ENCODE results near the gene FGF7. TPM values are rescaled to one million over a fixed set of nuclear protein-coding genes. Genes with fewer than 3 reads are reported as not detected.
"Not testable (repeated sequence)": the region's sequence is repeated elsewhere in the genome, so short reads cannot be mapped to it uniquely, and the experiment has no call there.

Gene FGF7
- polyA plus RNA-seq, 1 donor: 15.9 TPM

- 40% methylated on average over 1 of the region's 1 CpG for WGBS (ENCODE audit: insufficient coverage, low lambda C conversion rate)
- no peaks in the 10 kb centered on the region for H3K9me3 ChIP-seq (ENCODE audit: control insufficient read depth, low read depth, low read length)
These were observed 67.9 kb downstream of the FGF7 start for GRCh38 chr15:49490966-49491365.

GRCh38 chr15:49492151-49492550 lies 69.1 kb downstream of the FGF7 start:
- no peaks in the 10 kb centered on the region for H3K27me3 ChIP-seq (ENCODE audit: control insufficient read depth, insufficient read depth, low read length)
- H3K4me3 ChIP-seq (ENCODE audit: low read length): no peak overlapping the region
- H3K36me3 ChIP-seq (ENCODE audit: control insufficient read depth, insufficient read depth, low read length): no peaks in the 10 kb centered on the region
- H3K9me3 ChIP-seq (ENCODE audit: control insufficient read depth, low read depth, low read length): no peaks in the 10 kb centered on the region
- H3K4me1 ChIP-seq (ENCODE audit: control insufficient read depth, insufficient read depth, low read length): no peaks in the 10 kb centered on the region
- no peak overlapping the region for H3K27ac ChIP-seq (ENCODE audit: low read length)
- DNase-seq: no peak
- 94% methylated on average over 2 of the region's 2 CpGs for WGBS (ENCODE audit: insufficient coverage, low lambda C conversion rate)

More at GRCh38 chr15:49490966-49491365, 67.9 kb downstream of the FGF7 start:
- no peak for DNase-seq
- Histone ChIP-seq H3K4me3 (ENCODE audit: low read length) (no peak overlapping the region), H3K4me1 (ENCODE audit: control insufficient read depth, insufficient read depth, low read length) (no peaks in the 10 kb centered on the region), H3K36me3 (ENCODE audit: control insufficient read depth, insufficient read depth, low read length) (no peaks in the 10 kb centered on the region), H3K27ac (ENCODE audit: low read length) (no peak overlapping the region), H3K27me3 (ENCODE audit: control insufficient read depth, insufficient read depth, low read length) (no peaks in the 10 kb centered on the region)

- no peaks in the 10 kb centered on the region for H3K9me3 ChIP-seq (ENCODE audit: control insufficient read depth, low read depth, low read length)
- H3K4me1 ChIP-seq (ENCODE audit: control insufficient read depth, insufficient read depth, low read length): no peaks in the 10 kb centered on the region
- no peak overlapping the region for H3K27ac ChIP-seq (ENCODE audit: low read length)
- 100% methylated on average over 1 of the region's 1 CpG for WGBS (ENCODE audit: insufficient coverage, low lambda C conversion rate)
- H3K36me3 ChIP-seq (ENCODE audit: control insufficient read depth, insufficient read depth, low read length): no peaks in the 10 kb centered on the region
- no peak for DNase-seq
- H3K4me3 ChIP-seq (ENCODE audit: low read length): no peak overlapping the region
- H3K27me3 ChIP-seq (ENCODE audit: control insufficient read depth, insufficient read depth, low read length): no peaks in the 10 kb centered on the region
These were observed 69.8 kb downstream of the FGF7 start for GRCh38 chr15:49492830-49493229.

- WGBS (ENCODE audit: insufficient coverage, low lambda C conversion rate): no CpG with 5 or more reads among the region's 1 CpG
- no peak for DNase-seq
- Histone ChIP-seq H3K36me3 (ENCODE audit: control insufficient read depth, insufficient read depth, low read length) (no peaks in the 10 kb centered on the region), H3K27ac (ENCODE audit: low read length) (no peak overlapping the region), H3K4me1 (ENCODE audit: control insufficient read depth, insufficient read depth, low read length) (no peaks in the 10 kb centered on the region), H3K9me3 (ENCODE audit: control insufficient read depth, low read depth, low read length) (no peaks in the 10 kb centered on the region), H3K4me3 (ENCODE audit: low read length) (no peak overlapping the region), H3K27me3 (ENCODE audit: control insufficient read depth, insufficient read depth, low read length) (no peaks in the 10 kb centered on the region)
These were observed 71.8 kb downstream of the FGF7 start for GRCh38 chr15:49494842-49495241.

GRCh38 chr15:49495993-49496753 lies 73.1 kb downstream of the FGF7 start:
- 92% methylated on average over 2 of the region's 3 CpGs for WGBS (ENCODE audit: insufficient coverage, low lambda C conversion rate)
- no peaks in the 10 kb centered on the region for H3K27me3 ChIP-seq (ENCODE audit: control insufficient read depth, insufficient read depth, low read length)
- H3K4me3 ChIP-seq (ENCODE audit: low read length): no peak overlapping the region
- no peak for DNase-seq
- H3K27ac ChIP-seq (ENCODE audit: low read length): no peak overlapping the region
- no peaks in the 10 kb centered on the region for H3K36me3 ChIP-seq (ENCODE audit: control insufficient read depth, insufficient read depth, low read length)
- H3K4me1 ChIP-seq (ENCODE audit: control insufficient read depth, insufficient read depth, low read length): no peaks in the 10 kb centered on the region
- H3K9me3 ChIP-seq (ENCODE audit: control insufficient read depth, low read depth, low read length): no peaks in the 10 kb centered on the region

GRCh38 chr15:49501586-49501985 lies 78.5 kb downstream of the FGF7 start:
- Histone ChIP-seq H3K4me3 (ENCODE audit: low read length) (no peak overlapping the region), H3K27me3 (ENCODE audit: control insufficient read depth, insufficient read depth, low read length) (no peaks in the 10 kb centered on the region), H3K4me1 (ENCODE audit: control insufficient read depth, insufficient read depth, low read length) (no peaks in the 10 kb centered on the region), H3K36me3 (ENCODE audit: control insufficient read depth, insufficient read depth, low read length) (no peaks in the 10 kb centered on the region), H3K27ac (ENCODE audit: low read length) (no peak overlapping the region), H3K9me3 (ENCODE audit: control insufficient read depth, low read depth, low read length) (no peaks in the 10 kb centered on the region)
- DNase-seq: no peak
- 57% methylated on average over 1 of the region's 1 CpG for WGBS (ENCODE audit: insufficient coverage, low lambda C conversion rate)

- H3K27me3 ChIP-seq (ENCODE audit: control insufficient read depth, insufficient read depth, low read length): no peaks in the 10 kb centered on the region
These were observed 83.3 kb downstream of the FGF7 start for GRCh38 chr15:49506341-49506740.

GRCh38 chr15:49507261-49507660 lies 84.2 kb downstream of the FGF7 start:
- no peaks in the 10 kb centered on the region for H3K4me1 ChIP-seq (ENCODE audit: control insufficient read depth, insufficient read depth, low read length)
- DNase-seq: no peak
- H3K4me3 ChIP-seq (ENCODE audit: low read length): no peak overlapping the region
- no peaks in the 10 kb centered on the region for H3K27me3 ChIP-seq (ENCODE audit: control insufficient read depth, insufficient read depth, low read length)
- H3K9me3 ChIP-seq (ENCODE audit: control insufficient read depth, low read depth, low read length): no peaks in the 10 kb centered on the region
- H3K27ac ChIP-seq (ENCODE audit: low read length): no peak overlapping the region
- no peaks in the 10 kb centered on the region for H3K36me3 ChIP-seq (ENCODE audit: control insufficient read depth, insufficient read depth, low read length)
- 71% methylated on average over 2 of the region's 3 CpGs for WGBS (ENCODE audit: insufficient coverage, low lambda C conversion rate)

More at GRCh38 chr15:49506341-49506740, 83.3 kb downstream of the FGF7 start:
- Histone ChIP-seq H3K27ac (ENCODE audit: low read length) (no peak overlapping the region), H3K36me3 (ENCODE audit: control insufficient read depth, insufficient read depth, low read length) (no peaks in the 10 kb centered on the region), H3K4me1 (ENCODE audit: control insufficient read depth, insufficient read depth, low read length) (no peaks in the 10 kb centered on the region), H3K9me3 (ENCODE audit: control insufficient read depth, low read depth, low read length) (no peaks in the 10 kb centered on the region), H3K4me3 (ENCODE audit: low read length) (no peak overlapping the region)
- no peak for DNase-seq
- WGBS (ENCODE audit: insufficient coverage, low lambda C conversion rate): no CpG with 5 or more reads among the region's 1 CpG

- DNase-seq; H3K27me3 ChIP-seq (ENCODE audit: control insufficient read depth, insufficient read depth, low read length): not testable (repeated sequence)
- 100% methylated on average over 2 of the region's 4 CpGs for WGBS (ENCODE audit: insufficient coverage, low lambda C conversion rate)
These were observed 89.7 kb downstream of the FGF7 start for GRCh38 chr15:49512739-49513138.

GRCh38 chr15:49521802-49522201 lies 98.8 kb downstream of the FGF7 start:
- Histone ChIP-seq H3K4me3 (ENCODE audit: low read length) (no peak overlapping the region), H3K27ac (ENCODE audit: low read length) (no peak overlapping the region), H3K4me1 (ENCODE audit: control insufficient read depth, insufficient read depth, low read length) (no peaks in the 10 kb centered on the region), H3K27me3 (ENCODE audit: control insufficient read depth, insufficient read depth, low read length) (no peaks in the 10 kb centered on the region), H3K36me3 (ENCODE audit: control insufficient read depth, insufficient read depth, low read length) (no peaks in the 10 kb centered on the region), H3K9me3 (ENCODE audit: control insufficient read depth, low read depth, low read length) (no peaks in the 10 kb centered on the region)
- DNase-seq: no peak
- WGBS (ENCODE audit: insufficient coverage, low lambda C conversion rate): 60% methylated on average over 1 of the region's 3 CpGs

More at GRCh38 chr15:49512739-49513138, 89.7 kb downstream of the FGF7 start:
- not testable (repeated sequence) for H3K4me3 ChIP-seq (ENCODE audit: low read length); H3K36me3 ChIP-seq (ENCODE audit: control insufficient read depth, insufficient read depth, low read length); H3K27ac ChIP-seq (ENCODE audit: low read length); H3K9me3 ChIP-seq (ENCODE audit: control insufficient read depth, low read depth, low read length); H3K4me1 ChIP-seq (ENCODE audit: control insufficient read depth, insufficient read depth, low read length)

GRCh38 chr15:49528289-49528688 lies 105.2 kb downstream of the FGF7 start:
- H3K27ac ChIP-seq (ENCODE audit: low read length): no peak overlapping the region
- no peaks in the 10 kb centered on the region for H3K4me1 ChIP-seq (ENCODE audit: control insufficient read depth, insufficient read depth, low read length)
- no peak for DNase-seq
- no peaks in the 10 kb centered on the region for H3K27me3 ChIP-seq (ENCODE audit: control insufficient read depth, insufficient read depth, low read length)
- H3K36me3 ChIP-seq (ENCODE audit: control insufficient read depth, insufficient read depth, low read length): no peaks in the 10 kb centered on the region
- H3K9me3 ChIP-seq (ENCODE audit: control insufficient read depth, low read depth, low read length): no peaks in the 10 kb centered on the region
- no peak overlapping the region for H3K4me3 ChIP-seq (ENCODE audit: low read length)
- 74% methylated on average over 3 of the region's 4 CpGs for WGBS (ENCODE audit: insufficient coverage, low lambda C conversion rate)

All from large intestine (tissue), 3 donors.